WI38 (cell line): ENCODE data around the gene GRIN1.

ENCODE experiments used
- H3K4me3 ChIP-seq: 2 replicates; pipeline ENCODE4 v1.5.1; 2011; ENCODE audit warnings: low read depth, mild to moderate bottlenecking, control low read depth, low read length
- TF ChIP-seq, protein P1 (sequence below): IDR thresholded peaks from 2 replicates; pipeline ENCODE4 v1.5.1; 2012; ENCODE audit warnings: low read depth, mild to moderate bottlenecking, control low read depth, low read length

GRIN1 gene

DNA sequence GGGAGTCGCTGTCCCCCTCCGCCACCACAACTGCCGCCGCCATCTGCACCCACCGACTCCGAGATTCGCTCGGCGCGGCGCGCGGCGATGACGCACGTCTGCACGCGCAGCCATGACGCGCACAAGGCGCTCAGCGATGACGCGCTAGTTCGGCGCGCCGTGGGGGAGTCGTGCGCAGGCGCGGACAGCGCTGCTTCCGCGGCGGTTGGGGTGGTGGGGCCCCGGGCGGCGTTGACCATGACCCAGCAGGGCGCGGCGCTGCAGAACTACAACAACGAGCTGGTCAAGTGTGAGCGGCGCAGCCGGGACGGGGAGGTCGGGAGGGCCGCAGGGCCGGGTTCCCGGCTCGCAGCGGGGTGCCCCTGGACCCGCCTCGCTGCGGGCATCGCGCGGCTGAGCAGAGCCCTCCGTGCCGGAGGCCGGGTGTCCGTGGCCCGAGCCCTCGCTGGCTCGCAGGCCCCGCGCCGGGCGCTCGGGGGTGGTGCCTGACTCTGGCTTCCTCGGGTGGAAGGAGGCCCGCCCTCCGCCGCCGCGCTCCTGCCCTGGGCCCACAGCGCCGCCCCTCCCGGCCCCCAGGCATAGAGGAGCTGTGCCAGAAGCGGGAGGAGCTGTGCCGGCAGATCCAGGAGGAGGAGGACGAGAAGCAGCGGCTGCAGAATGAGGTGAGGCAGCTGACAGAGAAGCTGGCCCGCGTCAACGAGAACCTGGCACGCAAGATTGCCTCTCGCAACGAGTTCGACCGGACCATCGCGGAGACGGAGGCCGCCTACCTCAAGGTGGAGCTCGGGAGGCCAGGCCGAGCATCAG lies 49.7 kb downstream of the GRIN1 start, which contains the start of the genes ANAPC2 and SSNA1:
ANAPC2 (minus strand) TSS at position 71 of the 807 bp plus-strand sequence; CDS start at position 43, 28 bp downstream.
SSNA1 (plus strand) TSS at position 187 of the 807 bp plus-strand sequence; CDS start at position 238, 51 bp downstream.
- peak within 1 kb of the TSS; percentile 82 for H3K4me3 ChIP-seq
- TF ChIP-seq, protein P1, sequence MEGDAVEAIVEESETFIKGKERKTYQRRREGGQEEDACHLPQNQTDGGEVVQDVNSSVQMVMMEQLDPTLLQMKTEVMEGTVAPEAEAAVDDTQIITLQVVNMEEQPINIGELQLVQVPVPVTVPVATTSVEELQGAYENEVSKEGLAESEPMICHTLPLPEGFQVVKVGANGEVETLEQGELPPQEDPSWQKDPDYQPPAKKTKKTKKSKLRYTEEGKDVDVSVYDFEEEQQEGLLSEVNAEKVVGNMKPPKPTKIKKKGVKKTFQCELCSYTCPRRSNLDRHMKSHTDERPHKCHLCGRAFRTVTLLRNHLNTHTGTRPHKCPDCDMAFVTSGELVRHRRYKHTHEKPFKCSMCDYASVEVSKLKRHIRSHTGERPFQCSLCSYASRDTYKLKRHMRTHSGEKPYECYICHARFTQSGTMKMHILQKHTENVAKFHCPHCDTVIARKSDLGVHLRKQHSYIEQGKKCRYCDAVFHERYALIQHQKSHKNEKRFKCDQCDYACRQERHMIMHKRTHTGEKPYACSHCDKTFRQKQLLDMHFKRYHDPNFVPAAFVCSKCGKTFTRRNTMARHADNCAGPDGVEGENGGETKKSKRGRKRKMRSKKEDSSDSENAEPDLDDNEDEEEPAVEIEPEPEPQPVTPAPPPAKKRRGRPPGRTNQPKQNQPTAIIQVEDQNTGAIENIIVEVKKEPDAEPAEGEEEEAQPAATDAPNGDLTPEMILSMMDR = peak; percentile 47; the same call in 1 of the 2 replicates

GRCh38 chr9:137189297-137190295 lies 50.6 kb downstream of the GRIN1 start:
- TF ChIP-seq, protein P1 = no peak
- peak overlapping the region; percentile 82 for H3K4me3 ChIP-seq

- TF ChIP-seq, protein P1 = no peak
- H3K4me3 ChIP-seq = no peak overlapping the region
Observed at GRCh38 chr9:137190315-137190856, 51.4 kb downstream of the GRIN1 start.

DNA sequence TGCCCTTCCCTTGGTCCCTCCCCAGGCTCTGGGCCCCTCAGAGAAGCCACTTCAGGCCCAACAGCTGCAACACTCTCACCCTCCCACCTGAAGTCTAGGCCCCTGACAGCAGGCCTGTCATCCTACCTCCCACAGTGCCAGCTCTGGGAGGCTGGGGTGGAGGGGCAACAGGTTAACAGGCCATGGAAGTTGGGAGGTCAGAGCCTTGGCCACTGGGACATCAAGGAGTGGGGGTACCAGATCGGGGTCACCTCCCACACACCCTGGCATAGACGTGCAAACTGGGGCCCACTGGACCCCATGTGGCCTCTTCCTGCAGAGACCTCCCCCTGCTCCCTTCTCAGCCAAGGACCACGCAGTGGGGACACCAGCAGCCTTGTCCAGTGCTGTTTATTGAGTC lies 52.3 kb downstream of the GRIN1 start:
- TF ChIP-seq, protein P1 = no peak
- no peak overlapping the region for H3K4me3 ChIP-seq

- TF ChIP-seq, protein P1 = no peak
- no peak overlapping the region for H3K4me3 ChIP-seq
Observed at GRCh38 chr9:137191691-137192447, 52.9 kb downstream of the GRIN1 start.

DNA sequence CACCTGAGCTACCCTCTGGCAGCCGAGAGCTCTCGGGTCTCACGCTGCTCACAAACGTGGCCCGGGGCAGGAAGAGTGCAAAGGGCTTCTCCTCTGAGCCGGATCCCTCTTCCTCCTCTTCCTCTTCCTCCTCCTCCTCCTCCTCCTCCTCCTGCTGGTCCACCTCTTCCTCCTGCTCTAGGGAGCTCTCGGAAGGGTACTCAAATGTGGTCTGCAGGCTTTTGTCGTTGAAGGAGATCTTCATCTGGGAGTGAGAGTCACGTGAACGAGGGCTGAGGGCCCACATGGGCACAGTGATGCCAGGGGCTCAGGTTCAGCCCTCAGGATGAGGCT lies 53.5 kb downstream of the GRIN1 start:
- TF ChIP-seq, protein P1 = no peak
- no peak overlapping the region for H3K4me3 ChIP-seq
